Right lobe of liver (tissue), 6 donors: Measurements from ENCODE around the gene ODR4. TPM values are rescaled to one million over a fixed set of nuclear protein-coding genes. Genes with fewer than 3 reads are reported as not detected.
"Not testable (repeated sequence)": the region's sequence is repeated elsewhere in the genome, so short reads cannot be mapped to it uniquely, and the experiment has no call there.

Experiments
- ATAC-seq, 4 donors: fragments of 200-7000 bp; cut with Tn5 transposase; one replicate each; pipeline ENCODE4 v1.9.1; 2020; ENCODE audit warnings: mild to moderate bottlenecking in 4 of 4, moderate library complexity in 4 of 4
- DNase-seq, 3 donors: peaks; one replicate each; pipeline ENCODE4 v3.0.0-alpha.2; 2020
- H3K27ac ChIP-seq, 3 donors: fragments of 200-600 bp; one replicate each; pipeline ENCODE4 v1.8.0; 2022
- H3K27me3 ChIP-seq, 2 donors: fragments of 200-600 bp; one replicate each; pipeline ENCODE4 v1.8.0; 2022
- H3K36me3 ChIP-seq, 4 donors: fragments of 200-600 bp; sonication (generic) in 1 of 4; one replicate each; pipeline versions ENCODE4 v1.5.1 to v1.8.0; 2017 to 2022; ENCODE audit warnings: control low read depth in 1 of 4
- H3K4me1 ChIP-seq, 4 donors: fragments of 200-600 bp; sonication (generic) in 1 of 4; one replicate each; pipeline versions ENCODE4 v1.5.1 to v1.8.0; 2017 to 2022; ENCODE audit warnings: control low read depth in 1 of 4
- H3K4me3 ChIP-seq, 3 donors: fragments of 200-600 bp; one replicate each; pipeline ENCODE4 v1.8.0; 2022
- H3K9me3 ChIP-seq, 4 donors: fragments of 200-600 bp; sonication (generic) in 1 of 4; one replicate each; pipeline versions ENCODE4 v1.5.1 to v1.8.0; 2017 to 2022; ENCODE audit warnings: control low read depth in 1 of 4
- CTCF ChIP-seq, 4 donors: fragments of 200-600 bp in 3 of 4; fragments of 450-650 bp in 1 of 4; IDR thresholded peaks; one replicate each; pipeline versions ENCODE4 v1.5.1 to v1.8.0; 2016 to 2022; ENCODE audit warnings: antibody characterized with exemption in 4 of 4, mild to moderate bottlenecking in 2 of 4
- POLR2A ChIP-seq: fragments of 450-650 bp; IDR thresholded peaks from one replicate; pipeline ENCODE4 v1.6.1; 2017; ENCODE audit warnings: antibody characterized with exemption, mild to moderate bottlenecking
- WGBS: methylation state at CpG from one replicate; pipeline ENCODE4 v1.1.6; 2018; ENCODE audit warnings: low coverage, low lambda C conversion rate; ENCODE audit not compliant: insufficient coverage; ENCODE audit errors: missing lambda C conversion rate; 5-methylcytosine and 5-hydroxymethylcytosine counted together
- intact Hi-C, 2 donors: fragments of 100-400 bp; cut with DNase I; formaldehyde crosslinking; loops; one replicate each; pipeline versions ENCODE4 v1.11.2 to v1.14.1; 2022
- total RNA-seq, 6 experiments: library from RNA; depleted of rRNA in 2 of 6; stranded (reverse); fragments of >200 nt in 2 of 6; fragmentation: NEBNext Ultra II Directional in 3 of 6; extraction: Animal tissue kit (Norgen Biotek cat#: 25700) in 3 of 6; gene quantifications; one replicate each; pipeline versions ENCODE4 v1.1.0 to v1.2.4, GENCODE V29; 2016 to 2023
- donor health status: DM: no; HTN: yes; CAD: no.
- donor health status: DM: no; HTN: no; CAD: no.
- donor health status: DM: no; HTN: no; CAD: no.
- donor health status: DM: no; HTN: yes; CAD: no.
- donor health status: DM: no; HTN: yes; CAD: no.

ODR4 gene
- total RNA-seq, 6 experiments from 2014 or later: 13.0 to 16.7 (median 14.7) TPM

GRCh38 chr1:186375929-186376319 lies 286 bp downstream of the ODR4 start:
- H3K27ac ChIP-seq: peak overlapping the region; percentile 91 to 94 (median 94)
- H3K27me3 ChIP-seq: no peaks in the 10 kb centered on the region
- peaks cover 0 to 19% (median 8%) of the 10 kb centered on the region in 4 donors for H3K4me1 ChIP-seq
- ATAC-seq (peak; percentile 14 to 24 (median 20)), DNase-seq (no peak)
- WGBS: under 1% methylated on average over 12 of the region's 12 CpGs
- peak overlapping the region; percentile 80 to 89 (median 81) for H3K4me3 ChIP-seq
- TF ChIP-seq POLR2A: no peak
- TF ChIP-seq CTCF (IDR thresholded peaks at IDR 0.05): no peak
- peaks cover 0 to 30% (median 8%) of the 10 kb centered on the region in 4 donors for H3K36me3 ChIP-seq
- intact Hi-C loops: no loop called here
- no peaks in the 10 kb centered on the region for H3K9me3 ChIP-seq

- DNase-seq (no peak), ATAC-seq (peak; percentile 72 to 87 (median 80))
- H3K4me1 ChIP-seq: peaks cover 0 to 12% (median 0%) of the 10 kb centered on the region in 4 donors
- H3K27ac ChIP-seq: peak overlapping the region in 1 of 3 donors; percentile 38
- no peaks in the 10 kb centered on the region for H3K9me3 ChIP-seq
- H3K27me3 ChIP-seq: no peaks in the 10 kb centered on the region
- WGBS: 22% methylated on average over 3 of the region's 3 CpGs
- H3K36me3 ChIP-seq: peaks cover 0 to 51% (median 17%) of the 10 kb centered on the region in 4 donors
- no peak overlapping the region for H3K4me3 ChIP-seq
- intact Hi-C loops: no loop called here
- TF ChIP-seq POLR2A: no peak
- TF ChIP-seq CTCF (IDR thresholded peaks at IDR 0.05): no peak
Measured at GRCh38 chr1:186386725-186387383, 11.2 kb downstream of the ODR4 start.

- H3K36me3 ChIP-seq: peaks cover 0 to 64% (median 30%) of the 10 kb centered on the region in 4 donors
- H3K4me1 ChIP-seq: peaks cover 0 to 12% (median 0%) of the 10 kb centered on the region in 4 donors
- DNase-seq (no peak), ATAC-seq (no peak)
- no peak overlapping the region for H3K4me3 ChIP-seq
- TF ChIP-seq POLR2A: no peak
- no peak for TF ChIP-seq CTCF (IDR thresholded peaks at IDR 0.05)
- 93% methylated on average over 1 of the region's 1 CpG for WGBS
- no peaks in the 10 kb centered on the region for H3K27me3 ChIP-seq
- H3K9me3 ChIP-seq: no peaks in the 10 kb centered on the region
- intact Hi-C loops: no loop called here
- H3K27ac ChIP-seq: no peak overlapping the region
Measured at GRCh38 chr1:186390925-186391324, 15.3 kb downstream of the ODR4 start.

GRCh38 chr1:186391841-186392240 lies 16.2 kb downstream of the ODR4 start:
- Histone ChIP-seq H3K4me1 (peaks cover 0 to 7% (median 0%) of the 10 kb centered on the region in 4 donors), H3K36me3 (peaks cover 0 to 66% (median 30%) of the 10 kb centered on the region in 4 donors), H3K27ac (no peak overlapping the region), H3K9me3 (no peaks in the 10 kb centered on the region), H3K4me3 (no peak overlapping the region), H3K27me3 (no peaks in the 10 kb centered on the region)
- intact Hi-C loops: no loop called here
- no peak for DNase-seq
- no peak for TF ChIP-seq POLR2A
- TF ChIP-seq CTCF (IDR thresholded peaks at IDR 0.05): no peak
- WGBS: 90% methylated on average over 4 of the region's 4 CpGs
- no peak for ATAC-seq

GRCh38 chr1:186392711-186393110 lies 17.1 kb downstream of the ODR4 start:
- H3K27me3 ChIP-seq, DNase-seq, ATAC-seq, H3K4me3 ChIP-seq, H3K4me1 ChIP-seq, H3K27ac ChIP-seq, intact Hi-C loops, H3K9me3 ChIP-seq: not testable (repeated sequence)
- WGBS: 98% methylated on average over 5 of the region's 6 CpGs
- H3K36me3 ChIP-seq: peaks cover 0 to 71% (median 30%) of the 10 kb centered on the region in 4 donors

- intact Hi-C loops, H3K9me3 ChIP-seq, H3K27me3 ChIP-seq, H3K4me1 ChIP-seq, DNase-seq, ATAC-seq, H3K4me3 ChIP-seq, H3K27ac ChIP-seq: not testable (repeated sequence)
- H3K36me3 ChIP-seq: peaks cover 0 to 38% (median 14%) of the 10 kb centered on the region in 4 donors
- WGBS: 95% methylated on average over 2 of the region's 2 CpGs
Measured at GRCh38 chr1:186401446-186401845, 25.8 kb downstream of the ODR4 start.
